C4-2B (cell line): ENCODE measurements around the gene MEGF11.

Source experiments
- CTCF ChIP-seq: fragments of 450-650 bp; conservative IDR thresholded peaks from 2 replicates; pipeline ENCODE4 v1.5.1; 2017; ENCODE audit warnings: mild to moderate bottlenecking
- ZFX ChIP-seq: fragments of 450-650 bp; IDR thresholded peaks from 2 replicates; pipeline ENCODE4 v1.6.1; 2017

- no peak for TF ChIP-seq CTCF
- no peak for TF ChIP-seq ZFX
Measured at GRCh38 chr15:65851981-65852380, 401.6 kb downstream of the MEGF11 start.
